ENCODE data around the gene ASCL3. TPM values are rescaled to one million over a fixed set of nuclear protein-coding genes. Genes with fewer than 3 reads are reported as not detected.

ASCL3 gene
- total and polyA plus RNA-seq, 10 of the 15 experiments (the other 5 are each of a cell fraction or from before 2014, with no cell fraction given) = not detected

GRCh38 chr11:8959546-8960166 lies 16.8 kb upstream of the ASCL3 start:
- Histone ChIP-seq H3K4me2 (ENCODE audit: control insufficient read depth, insufficient read depth) (0 out of 2 replicates have a peak overlapping the region, but pooled peaks have one; percentile 1), H3K36me3 (ENCODE audit: control insufficient read depth in 2 of 2, insufficient read depth in 2 of 2, low read length in 1 of 2) (peaks cover under 1 to 2% of the 10 kb centered on the region in 2 experiments; a peak in 1 of 4 replicates), H2AFZ (ENCODE audit: control insufficient read depth, low read depth, low read length) (no peak overlapping the region), H3K9me3 (replicated peaks; ENCODE audit: control insufficient read depth, insufficient read depth, low read length) (no peaks in the 10 kb centered on the region), H3K27me3 (replicated peaks in 1 of 2; ENCODE audit: control insufficient read depth in 2 of 2, insufficient read depth in 2 of 2, low read length in 1 of 2) (no peaks in the 10 kb centered on the region), H3K9ac (ENCODE audit: control insufficient read depth, insufficient read depth, low read length) (no peak overlapping the region), H3K4me1 (ENCODE audit: control insufficient read depth, insufficient read depth, low read length) (peaks cover 5% of the 10 kb centered on the region; the same call in 1 of the 2 replicates), H3K4me3 (no peak overlapping the region), H3K79me2 (ENCODE audit: control insufficient read depth, insufficient read depth, low read length) (peaks cover 36% of the 10 kb centered on the region), H3K27ac (ENCODE audit: control insufficient read depth, insufficient read depth) (no peak overlapping the region), H4K20me1 (ENCODE audit: control insufficient read depth, insufficient read depth) (no peaks in the 10 kb centered on the region)
- in situ Hi-C loops (cut with MboI) (loop anchor here (5.0 kb wide), 1 partner anchor 277 kb away; the partner anchor contains the start of genes RPL27A and TRIM66), intact Hi-C loops (cut with micrococcal nuclease; ENCODE audit: unreplicated experiment) (loop anchor here (1.0 to 10.0 kb wide), 5 partner anchors 45 to 735 kb away; a partner anchor contains a TSS)
- FAIRE-seq (peak; percentile 89), DNase-seq (ENCODE audit: low read depth, low spot score) (peak; percentile 65), ATAC-seq (peak; percentile 57)
- CTCF ChIA-PET = interaction anchor here (0.6 to 7.8 kb wide), 53 partner anchors 10 to 767 kb away, joined by 3 to 196 read pairs (median 4); partner anchors contain the start of genes AKIP1, ASCL3, RPL27A and STK33
- TF ChIP-seq RUNX3 (IDR thresholded peaks at IDR 0.05; ENCODE audit: low read length) (peak; percentile 56), KLF5 (IDR thresholded peaks at IDR 0.05; ENCODE audit: partially characterized antibody) (no peak), IRF4 (IDR thresholded peaks at IDR 0.05; ENCODE audit: low read depth, low read length) (peak; percentile 49; the same call in 1 of the 2 replicates), SMC3 (IDR thresholded peaks at IDR 0.05; ENCODE audit: borderline replicate concordance, low read length) (peak; percentile 64; the same call in 1 of the 2 replicates), FOXM1 (IDR thresholded peaks at IDR 0.05; ENCODE audit: low read depth, low read length) (no peak), POU2F2 (IDR thresholded peaks at IDR 0.05; ENCODE audit: borderline replicate concordance, low read depth, low read length) (0 out of 3 replicates have a peak, but pooled peaks have one; percentile 40), SREBF2 (IDR thresholded peaks at IDR 0.05; ENCODE audit: low read length) (no peak), RAD21 (IDR thresholded peaks at IDR 0.05; ENCODE audit: insufficient read depth, low read depth, low read length) (peak; percentile 83), PML (IDR thresholded peaks at IDR 0.05; ENCODE audit: low read length) (no peak)
- TF ChIP-seq, protein P1, sequence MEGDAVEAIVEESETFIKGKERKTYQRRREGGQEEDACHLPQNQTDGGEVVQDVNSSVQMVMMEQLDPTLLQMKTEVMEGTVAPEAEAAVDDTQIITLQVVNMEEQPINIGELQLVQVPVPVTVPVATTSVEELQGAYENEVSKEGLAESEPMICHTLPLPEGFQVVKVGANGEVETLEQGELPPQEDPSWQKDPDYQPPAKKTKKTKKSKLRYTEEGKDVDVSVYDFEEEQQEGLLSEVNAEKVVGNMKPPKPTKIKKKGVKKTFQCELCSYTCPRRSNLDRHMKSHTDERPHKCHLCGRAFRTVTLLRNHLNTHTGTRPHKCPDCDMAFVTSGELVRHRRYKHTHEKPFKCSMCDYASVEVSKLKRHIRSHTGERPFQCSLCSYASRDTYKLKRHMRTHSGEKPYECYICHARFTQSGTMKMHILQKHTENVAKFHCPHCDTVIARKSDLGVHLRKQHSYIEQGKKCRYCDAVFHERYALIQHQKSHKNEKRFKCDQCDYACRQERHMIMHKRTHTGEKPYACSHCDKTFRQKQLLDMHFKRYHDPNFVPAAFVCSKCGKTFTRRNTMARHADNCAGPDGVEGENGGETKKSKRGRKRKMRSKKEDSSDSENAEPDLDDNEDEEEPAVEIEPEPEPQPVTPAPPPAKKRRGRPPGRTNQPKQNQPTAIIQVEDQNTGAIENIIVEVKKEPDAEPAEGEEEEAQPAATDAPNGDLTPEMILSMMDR (IDR thresholded peaks at IDR 0.05 in 2 of 3, conservative IDR thresholded peaks at IDR 0.05 in 1 of 3; ENCODE audit: control insufficient read depth in 2 of 3, extremely low read depth in 1 of 3, insufficient read depth in 1 of 3, low read depth in 3 of 3, low read length in 3 of 3) = peak; percentile 61 to 86 (median 72); a peak in 5 of 6 replicates
- TF ChIP-seq, protein P2, sequence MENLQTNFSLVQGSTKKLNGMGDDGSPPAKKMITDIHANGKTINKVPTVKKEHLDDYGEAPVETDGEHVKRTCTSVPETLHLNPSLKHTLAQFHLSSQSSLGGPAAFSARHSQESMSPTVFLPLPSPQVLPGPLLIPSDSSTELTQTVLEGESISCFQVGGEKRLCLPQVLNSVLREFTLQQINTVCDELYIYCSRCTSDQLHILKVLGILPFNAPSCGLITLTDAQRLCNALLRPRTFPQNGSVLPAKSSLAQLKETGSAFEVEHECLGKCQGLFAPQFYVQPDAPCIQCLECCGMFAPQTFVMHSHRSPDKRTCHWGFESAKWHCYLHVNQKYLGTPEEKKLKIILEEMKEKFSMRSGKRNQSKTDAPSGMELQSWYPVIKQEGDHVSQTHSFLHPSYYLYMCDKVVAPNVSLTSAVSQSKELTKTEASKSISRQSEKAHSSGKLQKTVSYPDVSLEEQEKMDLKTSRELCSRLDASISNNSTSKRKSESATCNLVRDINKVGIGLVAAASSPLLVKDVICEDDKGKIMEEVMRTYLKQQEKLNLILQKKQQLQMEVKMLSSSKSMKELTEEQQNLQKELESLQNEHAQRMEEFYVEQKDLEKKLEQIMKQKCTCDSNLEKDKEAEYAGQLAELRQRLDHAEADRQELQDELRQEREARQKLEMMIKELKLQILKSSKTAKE (IDR thresholded peaks at IDR 0.05; ENCODE audit: low read depth, poor library complexity, severe bottlenecking) = peak; percentile 36
- SMC1A ChIA-PET (ENCODE audit: uncharacterized antibody, unreplicated experiment) = interaction anchor here (0.7 to 3.5 kb wide), 45 partner anchors 9 to 546 kb away, joined by 3 to 77 read pairs (median 5); no protein-coding TSS in a partner anchor
- 26% methylated on average over 2 of the region's 2 CpGs for WGBS (ENCODE audit: insufficient coverage, insufficient replicate concordance, low lambda C conversion rate, missing lambda C conversion rate)
- POLR2A ChIA-PET = interaction anchor here (0.5 to 1.4 kb wide), 10 partner anchors 9 to 414 kb away, joined by 3 to 7 read pairs (median 4); partner anchors contain the start of gene AKIP1
- BruUV-seq (replicated peaks) = no TSS peak
- RAD21 ChIA-PET (ENCODE audit: unreplicated experiment) = interaction anchor here (0.6 to 3.7 kb wide), 28 partner anchors 17 to 730 kb away, joined by 3 to 97 read pairs (median 4); partner anchors contain the start of genes AKIP1, ASCL3, RPL27A and TRIM66
